ENCODE measurements around the gene OST4.
A peak's percentile ranks its signal among the peaks of the same experiment; 100 is the strongest.

OST4 gene

GRCh38 chr2:27071990-27072830 is 756 bp upstream of the OST4 start:
- peaks cover 80% of the 10 kb centered on the region for H3K4me1 ChIP-seq
- peaks cover 39% of the 10 kb centered on the region for H4K20me1 ChIP-seq
- H3K4me3 ChIP-seq = peak overlapping the region; percentile 87
- peak overlapping the region; percentile 100 for H3K4me2 ChIP-seq
- peak overlapping the region; percentile 90 for H3K9ac ChIP-seq
- TF ChIP-seq Cebpa-rat (IDR thresholded peaks at IDR 0.05) = no peak
- H3K27ac ChIP-seq = peak overlapping the region; percentile 93
- H3K9me3 ChIP-seq = no peaks in the 10 kb centered on the region
- peaks cover 31% of the 10 kb centered on the region for H3K36me3 ChIP-seq
- H3K27me3 ChIP-seq = no peaks in the 10 kb centered on the region

GRCh38 chr2:27070653-27071276 is 689 bp downstream of the OST4 start:
- no peak for TF ChIP-seq Cebpa-rat (IDR thresholded peaks at IDR 0.05)
- Histone ChIP-seq H3K27me3 (no peaks in the 10 kb centered on the region), H3K4me1 (peaks cover 66% of the 10 kb centered on the region), H3K4me2 (peak overlapping the region; percentile 100), H3K4me3 (peak overlapping the region; percentile 87), H3K36me3 (peaks cover 45% of the 10 kb centered on the region), H3K27ac (peak overlapping the region; percentile 93), H3K9ac (peak overlapping the region; percentile 90), H3K9me3 (no peaks in the 10 kb centered on the region), H4K20me1 (peaks cover 50% of the 10 kb centered on the region)

GRCh38 chr2:27069961-27070618 is 1.4 kb downstream of the OST4 start:
- H3K4me3 ChIP-seq = peak overlapping the region; percentile 87
- H3K4me1 ChIP-seq = peaks cover 59% of the 10 kb centered on the region
- H3K9ac ChIP-seq = peak overlapping the region; percentile 90
- H3K36me3 ChIP-seq = peaks cover 52% of the 10 kb centered on the region
- peak overlapping the region; percentile 100 for H3K4me2 ChIP-seq
- no peaks in the 10 kb centered on the region for H3K27me3 ChIP-seq
- peaks cover 52% of the 10 kb centered on the region for H4K20me1 ChIP-seq
- H3K9me3 ChIP-seq = no peaks in the 10 kb centered on the region
- H3K27ac ChIP-seq = peak overlapping the region; percentile 93
- TF ChIP-seq Cebpa-rat (IDR thresholded peaks at IDR 0.05) = no peak

- Histone ChIP-seq H3K36me3 (peaks cover 57% of the 10 kb centered on the region), H3K27ac (peak overlapping the region; percentile 93; the same call in 1 of the 2 replicates), H3K4me3 (peak overlapping the region; percentile 87; the same call in 1 of the 2 replicates), H3K4me1 (peaks cover 53% of the 10 kb centered on the region), H3K27me3 (no peaks in the 10 kb centered on the region), H4K20me1 (peaks cover 52% of the 10 kb centered on the region), H3K9me3 (no peaks in the 10 kb centered on the region), H3K9ac (peak overlapping the region; percentile 90; the same call in 1 of the 2 replicates), H3K4me2 (peak overlapping the region; percentile 100)
- TF ChIP-seq Cebpa-rat (IDR thresholded peaks at IDR 0.05) = no peak
These were observed 2.0 kb downstream of the OST4 start for GRCh38 chr2:27069436-27069835.

GRCh38 chr2:27067385-27067784 is 4.1 kb downstream of the OST4 start:
- Histone ChIP-seq H3K9ac (no peak overlapping the region), H4K20me1 (peaks cover 58% of the 10 kb centered on the region), H3K27ac (no peak overlapping the region), H3K9me3 (no peaks in the 10 kb centered on the region), H3K27me3 (no peaks in the 10 kb centered on the region), H3K4me2 (no peak overlapping the region), H3K4me1 (peaks cover 32% of the 10 kb centered on the region), H3K4me3 (no peak overlapping the region), H3K36me3 (peaks cover 75% of the 10 kb centered on the region)
- no peak for TF ChIP-seq Cebpa-rat (IDR thresholded peaks at IDR 0.05)

GRCh38 chr2:27065128-27065527 is 6.3 kb downstream of the OST4 start:
- no peaks in the 10 kb centered on the region for H3K9me3 ChIP-seq
- no peaks in the 10 kb centered on the region for H3K27me3 ChIP-seq
- H3K36me3 ChIP-seq = peaks cover 96% of the 10 kb centered on the region
- peaks cover 20% of the 10 kb centered on the region for H3K4me1 ChIP-seq
- H4K20me1 ChIP-seq = peaks cover 49% of the 10 kb centered on the region
- no peak for TF ChIP-seq Cebpa-rat (IDR thresholded peaks at IDR 0.05)
- no peak overlapping the region for H3K4me3 ChIP-seq
- H3K27ac ChIP-seq = no peak overlapping the region
- no peak overlapping the region for H3K9ac ChIP-seq
- no peak overlapping the region for H3K4me2 ChIP-seq

GRCh38 chr2:27060323-27060722 is 11.1 kb downstream of the OST4 start:
- H3K4me3 ChIP-seq = no peak overlapping the region

GRCh38 chr2:27059141-27059820 is 12.2 kb downstream of the OST4 start:
- no peak overlapping the region for H3K9ac ChIP-seq
- peaks cover 7% of the 10 kb centered on the region; the same call in 1 of the 2 replicates for H4K20me1 ChIP-seq
- H3K9me3 ChIP-seq = no peaks in the 10 kb centered on the region
- H3K36me3 ChIP-seq = peaks cover 98% of the 10 kb centered on the region
- TF ChIP-seq Cebpa-rat (IDR thresholded peaks at IDR 0.05) = no peak
- H3K4me2 ChIP-seq = no peak overlapping the region
- no peak overlapping the region for H3K27ac ChIP-seq
- no peaks in the 10 kb centered on the region for H3K4me1 ChIP-seq
- no peaks in the 10 kb centered on the region for H3K27me3 ChIP-seq
- H3K4me3 ChIP-seq = no peak overlapping the region

More at GRCh38 chr2:27060323-27060722, 11.1 kb downstream of the OST4 start:
- H3K9ac ChIP-seq = no peak overlapping the region; the same call in 1 of the 2 replicates
- H3K27me3 ChIP-seq = no peaks in the 10 kb centered on the region
- peaks cover 7% of the 10 kb centered on the region; the same call in 1 of the 2 replicates for H4K20me1 ChIP-seq
- no peak for TF ChIP-seq Cebpa-rat (IDR thresholded peaks at IDR 0.05)
- H3K4me2 ChIP-seq = no peak overlapping the region
- H3K4me1 ChIP-seq = no peaks in the 10 kb centered on the region
- H3K36me3 ChIP-seq = peaks cover 96% of the 10 kb centered on the region
- no peaks in the 10 kb centered on the region for H3K9me3 ChIP-seq
- no peak overlapping the region for H3K27ac ChIP-seq

- Histone ChIP-seq H3K4me1 (peaks cover under 1% of the 10 kb centered on the region; the same call in 1 of the 2 replicates), H3K27me3 (no peaks in the 10 kb centered on the region)
These were observed 13.2 kb downstream of the OST4 start for GRCh38 chr2:27058210-27058609.

More at GRCh38 chr2:27058210-27058609, 13.2 kb downstream of the OST4 start:
- H3K27ac ChIP-seq = no peak overlapping the region
- no peak overlapping the region for H3K4me3 ChIP-seq
- TF ChIP-seq Cebpa-rat (IDR thresholded peaks at IDR 0.05) = no peak
- H3K4me2 ChIP-seq = no peak overlapping the region
- H3K36me3 ChIP-seq = peaks cover 99% of the 10 kb centered on the region
- H3K9ac ChIP-seq = no peak overlapping the region
- H4K20me1 ChIP-seq = peaks cover 7% of the 10 kb centered on the region; the same call in 1 of the 2 replicates
- no peaks in the 10 kb centered on the region for H3K9me3 ChIP-seq
